Motor neuron (in vitro differentiated cells): ENCODE measurements around the gene TNRC6C. TPM values are rescaled to one million over a fixed set of nuclear protein-coding genes. Genes with fewer than 3 reads are reported as not detected.

Source experiments
- ATAC-seq, 8 experiments: fragments of 200-7000 bp; cut with Tn5 transposase; replicated peaks in 6 of 8; 2 replicates each; pipeline ENCODE4 v1.8.0; 2021; ENCODE audit warnings: mild to moderate bottlenecking in 8 of 8, moderate library complexity in 8 of 8
- H3K27ac ChIP-seq, 2 donors: fragments of 250-450 bp; sonication (Bioruptor Pico); 2 replicates each; pipeline ENCODE4 v1.9.0; 2021; ENCODE audit warnings: antibody characterized with exemption in 2 of 2, mild to moderate bottlenecking in 2 of 2, moderate library complexity in 1 of 2
- H3K4me1 ChIP-seq, 2 donors: fragments of 250-450 bp; sonication (Bioruptor Pico); replicated peaks in 1 of 2; 2 replicates each; pipeline ENCODE4 v1.6.1; 2021; ENCODE audit warnings: antibody characterized with exemption in 2 of 2, mild to moderate bottlenecking in 2 of 2, moderate library complexity in 1 of 2
- H3K4me3 ChIP-seq, 5 donors: fragments of 250-450 bp; sonication (Bioruptor Pico); 2 replicates each; pipeline ENCODE4 v1.9.0; 2021; ENCODE audit warnings: antibody characterized with exemption in 5 of 5, mild to moderate bottlenecking in 5 of 5, moderate library complexity in 4 of 5
- WGBS, 10 experiments: fragments of 450-650 bp; shearing (Covaris generic); methylation state at CpG; one replicate each; pipeline ENCODE4 v1.0.0; 2022; 5-methylcytosine and 5-hydroxymethylcytosine counted together
- in situ Hi-C, 9 experiments: fragments of 400-800 bp; cut with MboI; loops; one replicate each; pipeline ENCODE4 v1.15.0; 2021; ENCODE audit warnings: low sequenced_read_pairs in 9 of 9, low pct_unique_long_range_greater_than_20kb in 2 of 9; ENCODE audit not compliant: unreplicated experiment in 9 of 9
- total RNA-seq, 8 experiments: library from RNA; unstranded; fragments of 300-600 nt; gene quantifications; 2 replicates each; pipeline versions ENCODE4 v1.2.3 to v1.2.4, GENCODE V29; 2022

The TNRC6C gene
- total RNA-seq, 8 experiments from 2014 or later, result 5.6 to 20.6 (median 16.1) TPM

DNA sequence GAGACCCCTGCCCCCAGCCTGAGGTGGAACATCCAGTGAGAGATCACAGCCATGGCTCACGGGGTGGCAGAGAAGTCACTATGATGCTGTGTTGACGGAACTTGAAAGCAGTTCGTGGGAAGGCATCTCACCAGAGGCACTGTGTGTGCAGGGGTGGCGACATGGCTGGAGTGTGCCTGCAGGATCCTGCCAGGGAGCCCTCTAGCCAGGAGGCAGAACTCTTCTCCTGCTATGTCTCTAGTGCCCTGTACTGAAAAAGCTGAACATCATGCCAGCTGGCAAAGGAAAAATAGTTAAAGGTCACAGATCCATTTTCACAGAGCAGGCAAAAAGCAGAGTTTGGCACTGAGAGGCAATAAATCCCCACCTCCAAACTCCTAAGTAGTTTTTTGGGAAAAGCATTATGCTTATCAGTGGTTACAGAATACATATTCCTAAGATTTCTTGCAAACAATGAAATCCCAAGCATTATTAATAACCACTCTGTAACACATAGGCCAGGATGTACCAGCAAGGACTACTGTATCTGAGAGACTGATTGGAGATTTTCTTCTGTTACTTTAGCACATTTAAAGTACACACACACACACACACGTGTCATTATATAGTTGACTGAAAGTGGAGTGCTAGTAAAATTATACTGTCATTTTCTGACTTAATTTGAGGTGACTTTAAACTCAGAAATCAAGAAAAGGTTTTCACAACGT is 36.8 kb downstream of the TNRC6C start:
- no peak overlapping the region for H3K27ac ChIP-seq
- ATAC-seq, result peak in 4 of 8 experiments; percentile 24 to 72 (median 30)
- in situ Hi-C loops, result loop anchor here in 1 of 9 experiments (25.0 kb wide), 1 partner anchor 208 kb away; no protein-coding TSS in a partner anchor
- no peak overlapping the region for H3K4me3 ChIP-seq
- 28 to 100% (median 79%) methylated on average over 1 to 4 of the region's 6 CpGs; no CpG with 5 or more reads in 2 of the 10 experiments for WGBS, 10 experiments
- H3K4me1 ChIP-seq, result peaks cover 4 to 5% of the 10 kb centered on the region in 2 donors

DNA sequence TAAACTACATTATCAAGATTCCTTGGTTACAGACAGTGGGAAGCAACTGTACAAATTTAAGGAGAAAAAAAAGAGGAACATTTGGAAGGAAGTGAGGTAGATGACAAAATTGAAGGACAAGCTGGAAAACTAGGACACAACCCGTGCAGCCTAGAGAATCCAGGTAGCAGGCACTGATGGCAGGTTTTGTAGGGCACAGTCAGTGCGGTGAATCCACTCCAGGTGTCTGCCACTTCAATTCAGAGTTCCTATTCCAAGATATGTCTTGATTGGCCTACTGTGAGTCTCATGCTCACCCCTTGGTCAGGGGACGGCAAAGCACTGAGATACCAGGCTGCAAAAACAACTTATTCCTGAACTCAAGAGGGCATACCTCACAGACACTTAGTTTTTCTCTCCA is 37.8 kb downstream of the TNRC6C start:
- H3K27ac ChIP-seq, result no peak overlapping the region
- 60 to 100% (median 81%) methylated on average over 1 to 3 of the region's 3 CpGs; no CpG with 5 or more reads in 4 of the 10 experiments for WGBS, 10 experiments
- in situ Hi-C loops, result loop anchor here in 1 of 9 experiments (25.0 kb wide), 1 partner anchor 209 kb away; no protein-coding TSS in a partner anchor

DNA sequence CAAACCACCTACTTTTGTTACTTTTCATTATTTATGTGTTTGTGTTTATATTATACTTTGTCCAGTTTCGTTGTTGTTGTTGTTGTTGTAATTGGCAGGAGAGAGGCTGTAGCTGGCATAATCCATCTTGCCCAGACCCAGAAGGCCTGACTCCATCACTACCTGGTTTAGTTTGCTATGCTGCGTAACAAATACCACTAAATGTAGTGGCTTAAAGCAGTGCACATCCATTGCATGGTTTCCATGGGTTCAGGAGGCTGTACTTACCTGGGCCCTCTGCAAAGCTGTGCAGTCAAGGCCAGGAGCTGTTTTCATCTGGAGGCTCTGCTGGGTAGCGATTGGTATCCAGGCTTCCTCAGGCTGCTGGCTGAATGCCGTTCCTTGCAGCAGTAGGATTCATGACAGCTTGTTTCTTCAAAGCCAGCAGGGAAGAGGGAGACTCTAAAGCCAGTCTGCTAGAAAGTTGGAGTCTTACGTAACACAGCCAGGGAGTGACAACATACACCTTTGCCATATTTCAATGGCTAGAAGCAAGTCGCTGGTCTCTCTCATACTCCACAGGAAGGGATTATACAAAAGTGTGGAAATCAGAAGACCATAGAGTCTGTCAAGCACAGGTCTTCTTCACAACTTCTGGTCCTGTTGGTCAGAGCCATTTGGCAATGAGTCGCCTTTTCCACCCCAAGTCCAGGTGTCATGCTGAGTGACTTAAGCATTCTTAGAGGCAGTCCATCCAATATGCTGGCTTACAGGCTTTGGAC is 41.1 kb downstream of the TNRC6C start:
- peaks cover 3 to 4% of the 10 kb centered on the region in 2 donors for H3K4me1 ChIP-seq
- H3K27ac ChIP-seq, result no peak overlapping the region
- H3K4me3 ChIP-seq, result no peak overlapping the region
- ATAC-seq, result peak in 1 of 8 experiments; percentile 16
- in situ Hi-C loops, result loop anchor here in 5 of 9 experiments (25.0 kb wide), 3 partner anchors 212 to 662 kb away; no protein-coding TSS in a partner anchor
- WGBS, 10 experiments, result 20 to 100% (median 93%) methylated on average over 1 to 7 of the region's 7 CpGs

More for the DNA sequence above, 37.8 kb downstream of the TNRC6C start:
- ATAC-seq, result no peak
- no peak overlapping the region for H3K4me3 ChIP-seq
- peaks cover 3 to 4% of the 10 kb centered on the region in 2 donors for H3K4me1 ChIP-seq

DNA sequence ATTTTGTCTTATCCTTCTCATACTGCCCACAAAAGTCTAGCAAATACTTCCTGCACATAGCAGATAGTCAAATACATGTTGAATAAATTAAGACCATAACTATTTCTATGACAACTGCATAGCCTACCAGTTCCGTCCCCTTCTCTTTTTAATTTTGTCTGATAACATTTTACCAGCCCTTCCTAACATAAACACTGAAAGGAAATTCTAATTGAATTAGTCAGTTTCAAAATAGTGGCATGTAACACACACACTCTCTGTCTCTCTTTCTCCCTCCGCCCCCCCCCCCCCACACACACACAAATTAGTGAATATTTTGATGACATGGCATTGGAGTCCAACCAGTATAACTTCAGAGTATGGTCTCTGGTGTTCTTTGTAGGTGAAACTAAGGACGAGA is 41.8 kb downstream of the TNRC6C start:
- H3K27ac ChIP-seq, result no peak overlapping the region
- WGBS, 10 experiments, result 34 to 100% (median 93%) methylated on average over 1 to 3 of the region's 3 CpGs; no CpG with 5 or more reads in 2 of the 10 experiments

DNA sequence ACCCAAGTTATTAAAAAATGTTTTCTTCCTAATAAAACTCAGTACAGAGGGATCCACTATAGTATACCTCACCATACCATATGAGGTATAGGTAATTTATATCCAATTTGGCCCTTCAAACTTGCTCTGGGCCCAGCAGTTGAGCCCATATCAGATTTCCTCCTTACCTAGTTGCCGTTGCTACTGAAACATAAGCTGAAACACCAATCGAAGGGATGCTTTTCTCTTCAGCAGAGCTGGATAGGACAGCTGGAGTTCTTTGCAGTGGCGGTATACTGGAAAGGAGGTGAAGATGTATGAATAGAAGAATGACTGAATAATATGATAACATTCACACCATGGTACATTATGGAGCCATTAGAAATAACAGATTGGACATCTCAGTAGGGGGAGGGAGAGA is 42.7 kb downstream of the TNRC6C start:
- no peak for ATAC-seq
- H3K27ac ChIP-seq, result no peak overlapping the region
- no peaks in the 10 kb centered on the region for H3K4me1 ChIP-seq
- H3K4me3 ChIP-seq, result no peak overlapping the region
- in situ Hi-C loops, result loop anchor here in 5 of 9 experiments (25.0 kb wide), 2 partner anchors 464 to 664 kb away; no protein-coding TSS in a partner anchor
- WGBS, 10 experiments, result 46 to 100% (median 87%) methylated on average over 1 to 3 of the region's 3 CpGs; no CpG with 5 or more reads in 2 of the 10 experiments

More for the DNA sequence above, 41.8 kb downstream of the TNRC6C start:
- no peaks in the 10 kb centered on the region for H3K4me1 ChIP-seq
- no peak overlapping the region for H3K4me3 ChIP-seq
- in situ Hi-C loops, result loop anchor here in 5 of 9 experiments (25.0 kb wide), 2 partner anchors 463 to 663 kb away; no protein-coding TSS in a partner anchor
- no peak for ATAC-seq

DNA sequence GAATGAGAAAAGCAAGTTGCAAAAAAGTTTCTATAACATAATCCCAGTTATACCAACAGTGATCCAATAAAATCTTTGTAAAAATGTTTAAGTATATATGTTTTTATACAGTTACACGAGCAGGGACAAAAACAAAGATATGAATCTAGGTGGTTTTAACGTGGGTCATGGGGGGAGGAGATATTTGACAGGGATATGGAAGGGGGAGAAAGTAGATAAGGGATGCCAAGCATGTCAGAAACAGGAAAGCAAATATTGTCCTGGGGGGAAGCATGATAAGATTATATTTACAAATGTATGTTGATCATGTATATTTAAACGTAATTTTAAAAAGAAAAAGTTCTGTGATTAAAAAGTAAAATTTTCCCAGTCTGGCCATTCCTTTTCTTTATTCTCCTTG is 43.1 kb downstream of the TNRC6C start:
- ATAC-seq, result no peak
- 57 to 96% (median 80%) methylated on average over 2 to 3 of the region's 3 CpGs for WGBS, 10 experiments
- H3K4me1 ChIP-seq, result no peaks in the 10 kb centered on the region
- no peak overlapping the region for H3K4me3 ChIP-seq
- H3K27ac ChIP-seq, result no peak overlapping the region
- in situ Hi-C loops, result loop anchor here in 5 of 9 experiments (25.0 kb wide), 2 partner anchors 464 to 664 kb away; no protein-coding TSS in a partner anchor

DNA sequence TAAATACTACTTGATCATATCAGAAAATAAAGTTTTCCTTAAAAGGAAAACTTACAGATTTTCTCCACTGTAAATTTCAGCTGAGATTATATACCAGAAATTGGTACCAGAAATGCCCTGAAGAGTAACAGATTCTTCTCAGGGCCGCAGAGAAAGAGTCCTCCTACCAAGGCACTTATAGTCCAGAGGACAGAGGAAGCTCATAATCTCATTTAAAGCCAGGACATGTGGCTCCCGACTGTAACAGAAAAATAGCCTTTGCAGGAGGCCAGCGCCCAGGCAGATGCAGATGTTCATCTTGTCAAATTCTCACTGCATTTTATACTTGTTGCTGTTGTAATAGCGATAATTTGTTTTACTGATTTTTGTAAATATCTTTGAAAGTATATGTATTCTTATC is 43.7 kb downstream of the TNRC6C start:
- 60 to 94% (median 86%) methylated on average over 2 to 4 of the region's 4 CpGs; no CpG with 5 or more reads in 1 of the 10 experiments for WGBS, 10 experiments
- in situ Hi-C loops, result loop anchor here in 5 of 9 experiments (25.0 kb wide), 2 partner anchors 465 to 665 kb away; no protein-coding TSS in a partner anchor
- H3K4me1 ChIP-seq, result no peaks in the 10 kb centered on the region
- no peak overlapping the region for H3K4me3 ChIP-seq
- ATAC-seq, result no peak
- no peak overlapping the region for H3K27ac ChIP-seq

DNA sequence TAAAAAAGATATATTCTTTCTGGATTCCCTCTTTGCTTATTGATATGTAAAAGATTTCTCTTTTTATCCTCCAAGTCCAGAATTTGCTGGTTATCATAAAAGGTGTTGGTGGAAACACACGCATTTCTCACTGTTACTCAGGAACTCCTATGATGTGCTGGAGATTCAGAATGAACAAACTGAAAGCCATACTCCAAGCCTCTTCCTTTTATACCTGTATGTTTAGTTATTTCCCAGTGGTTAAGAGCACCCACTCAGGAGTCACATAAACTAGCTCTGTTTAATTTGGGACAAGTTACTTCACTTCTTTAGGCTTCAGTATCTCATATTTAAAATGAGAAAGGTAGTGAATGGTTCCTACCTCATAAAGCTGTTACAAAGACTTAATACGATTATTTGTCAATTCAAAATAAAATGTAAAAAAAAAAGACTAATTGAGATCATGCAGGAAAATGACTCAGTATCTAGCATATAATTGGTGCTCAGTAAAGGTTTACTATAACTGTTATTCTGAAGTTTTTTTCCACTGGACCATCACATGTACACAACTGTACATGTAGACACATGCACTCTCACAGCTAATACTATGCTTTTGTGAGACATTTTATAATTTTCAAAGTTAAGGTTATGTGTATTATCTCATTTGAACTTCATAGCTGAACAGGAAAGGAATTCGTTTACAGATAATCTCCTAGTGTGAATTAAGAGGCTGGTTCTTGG is 47.1 kb downstream of the TNRC6C start:
- H3K27ac ChIP-seq, result no peak overlapping the region
- no peak overlapping the region for H3K4me3 ChIP-seq
- ATAC-seq, result no peak
- whole genome bisulfite sequencing, 10 experiments, result 69 to 100% (median 92%) methylated on average over 2 to 3 of the region's 3 CpGs; no CpG with 5 or more reads in 1 of the 10 experiments
- in situ Hi-C loops, result loop anchor here in 5 of 9 experiments (25.0 kb wide), 2 partner anchors 468 to 668 kb away; no protein-coding TSS in a partner anchor
- H3K4me1 ChIP-seq, result no peaks in the 10 kb centered on the region

DNA sequence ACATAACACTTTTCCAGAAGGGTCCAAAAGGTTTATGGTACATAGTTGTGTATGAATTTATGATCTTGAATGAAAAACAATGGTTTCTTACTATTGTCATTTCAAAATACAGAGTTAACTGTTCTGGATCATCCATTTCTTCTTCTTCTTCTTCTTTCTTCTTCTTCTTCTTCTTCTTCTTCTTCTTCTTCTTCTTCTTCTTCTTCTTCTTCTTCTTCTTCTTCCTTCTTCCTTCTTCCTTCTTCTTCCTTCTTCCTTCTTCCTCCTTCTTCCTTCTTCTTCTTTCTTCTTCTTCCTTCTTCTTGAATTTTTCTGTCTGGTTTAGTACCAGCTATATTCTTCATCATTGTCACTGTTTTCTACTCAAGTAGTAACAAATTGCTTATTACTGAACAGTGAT is 47.8 kb downstream of the TNRC6C start:
- in situ Hi-C loops, result loop anchor here in 5 of 9 experiments (25.0 kb wide), 2 partner anchors 469 to 669 kb away; no protein-coding TSS in a partner anchor
- Histone ChIP-seq H3K4me1 (no peaks in the 10 kb centered on the region), H3K4me3 (no peak overlapping the region), H3K27ac (no peak overlapping the region)
- ATAC-seq, result no peak

DNA sequence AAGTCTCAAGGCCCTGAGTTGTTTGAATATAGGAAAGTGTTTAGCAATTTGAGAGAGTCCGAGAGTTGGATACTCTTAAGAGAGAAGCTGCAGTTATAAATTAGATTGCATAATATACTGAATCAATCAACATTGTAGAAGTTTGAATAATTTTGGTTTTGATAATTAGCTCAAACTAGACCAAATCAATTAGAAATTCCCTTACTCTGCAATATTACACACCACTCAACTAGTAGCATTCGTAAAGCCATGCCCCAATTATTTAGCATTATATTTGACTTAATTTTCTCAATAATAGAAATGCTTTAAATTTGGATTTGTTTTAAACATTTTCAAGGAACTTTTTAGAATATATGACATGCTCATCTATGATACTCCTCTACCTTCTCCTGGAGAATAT is 49.1 kb downstream of the TNRC6C start:
- WGBS, 10 experiments, result 100% methylated on average over 1 to 2 of the region's 2 CpGs
- no peak overlapping the region for H3K27ac ChIP-seq
- H3K4me3 ChIP-seq, result no peak overlapping the region
- ATAC-seq, result no peak
- no peaks in the 10 kb centered on the region for H3K4me1 ChIP-seq
- in situ Hi-C loops, result loop anchor here in 5 of 9 experiments (25.0 kb wide), 2 partner anchors 470 to 670 kb away; no protein-coding TSS in a partner anchor

DNA sequence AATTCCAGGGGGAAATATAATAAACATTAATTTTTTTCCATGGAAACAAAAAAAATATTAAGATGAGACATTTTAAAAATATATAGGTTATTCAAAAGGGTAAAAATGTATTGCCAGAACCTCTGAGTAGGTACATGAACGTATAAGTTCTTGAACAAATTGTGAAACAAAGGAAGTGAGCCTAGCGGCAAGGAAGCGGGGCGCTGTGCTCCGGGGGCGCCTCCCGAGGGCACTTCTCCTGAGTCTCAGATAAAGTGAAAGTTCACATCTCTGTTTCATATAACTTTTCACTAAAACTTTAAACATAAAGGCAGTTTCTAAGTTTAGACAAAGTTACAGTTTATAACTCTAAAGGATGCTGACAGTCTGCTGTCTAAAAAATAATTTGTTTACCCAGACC is 52.3 kb downstream of the TNRC6C start:
- H3K27ac ChIP-seq, result no peak overlapping the region
- no peak for ATAC-seq
- WGBS, 10 experiments, result 57 to 100% (median 91%) methylated on average over 1 to 7 of the region's 7 CpGs; no CpG with 5 or more reads in 1 of the 10 experiments
- H3K4me1 ChIP-seq, result peaks cover 11 to 17% of the 10 kb centered on the region in 2 donors
- no peak overlapping the region for H3K4me3 ChIP-seq
- in situ Hi-C loops, result loop anchor here in 5 of 9 experiments (25.0 kb wide), 2 partner anchors 473 to 673 kb away; no protein-coding TSS in a partner anchor

DNA sequence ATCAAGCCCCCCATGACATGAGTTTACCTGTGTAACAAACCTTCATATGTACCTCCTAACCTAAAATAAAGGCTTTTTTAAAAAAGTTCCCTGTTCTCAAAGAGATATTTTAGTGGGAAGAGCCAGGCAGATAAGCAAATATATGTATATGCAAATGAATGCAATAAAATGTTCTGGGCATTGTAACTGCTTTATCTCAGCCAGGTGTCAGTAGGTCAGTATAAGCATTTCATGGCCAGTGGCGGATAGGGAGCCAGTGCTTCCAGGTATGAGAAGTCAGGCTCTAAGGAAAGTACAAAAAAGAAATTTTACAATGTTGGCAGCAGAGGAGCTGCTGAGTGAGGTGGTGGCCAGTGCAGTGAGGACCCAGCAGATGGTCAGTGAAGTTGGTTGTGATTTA is 53.9 kb downstream of the TNRC6C start:
- H3K27ac ChIP-seq, result no peak overlapping the region
- in situ Hi-C loops, result loop anchor here in 5 of 9 experiments (25.0 kb wide), 2 partner anchors 475 to 675 kb away; no protein-coding TSS in a partner anchor
- WGBS, 10 experiments, result 80 to 100% (median 100%) methylated on average over 1 of the region's 1 CpG; no CpG with 5 or more reads in 2 of the 10 experiments
- H3K4me3 ChIP-seq, result no peak overlapping the region
- H3K4me1 ChIP-seq, result peaks cover 11 to 17% of the 10 kb centered on the region in 2 donors
- no peak for ATAC-seq
